Esophagus muscularis mucosa (tissue), 4 donors: ENCODE measurements around the gene UVRAG. TPM values are rescaled to one million over a fixed set of nuclear protein-coding genes. Genes with fewer than 3 reads are reported as not detected.

ENCODE experiments used
- DNase-seq: peaks from one replicate; pipeline ENCODE4 v3.0.0-alpha.2; 2017; ENCODE audit errors: extremely low spot score
- H3K27ac ChIP-seq, 4 donors: fragments of 200-600 bp; sonication (generic); replicated peaks in 1 of 4; 1 replicate in 3 of 4; 2 replicates in 1 of 4; pipeline ENCODE4 v1.5.1; 2016 to 2019; ENCODE audit warnings: mild to moderate bottlenecking in 1 of 4
- H3K27me3 ChIP-seq, 4 donors: fragments of 200-600 bp; sonication (generic); one replicate each; pipeline versions ENCODE4 v1.5.1 to v1.6.0; 2016 to 2019
- H3K36me3 ChIP-seq, 4 donors: fragments of 200-600 bp; sonication (generic); one replicate each; pipeline ENCODE4 v1.5.1; 2016 to 2019
- H3K4me1 ChIP-seq, 4 donors: fragments of 200-600 bp; sonication (generic); one replicate each; pipeline ENCODE4 v1.5.1; 2016 to 2019
- H3K4me3 ChIP-seq, 4 donors: fragments of 200-600 bp; sonication (generic); 1 replicate in 2 of 4; 2 replicates in 2 of 4; pipeline ENCODE4 v1.5.1; 2016 to 2019; ENCODE audit warnings: mild to moderate bottlenecking in 4 of 4, moderate library complexity in 1 of 4
- H3K9me3 ChIP-seq, 4 donors: fragments of 200-600 bp; sonication (generic); 1 replicate in 3 of 4; 2 replicates in 1 of 4; pipeline ENCODE4 v1.5.1; 2016 to 2019
- EP300 ChIP-seq: sonication (generic); formaldehyde crosslinking; IDR thresholded peaks from one replicate; pipeline ENCODE4 v1.6.1; 2017; ENCODE audit warnings: antibody characterized with exemption
- POLR2A ChIP-seq: fragments of 450-650 bp; IDR thresholded peaks from one replicate; pipeline ENCODE4 v1.6.1; 2017; ENCODE audit warnings: antibody characterized with exemption, moderate library complexity, mild to moderate bottlenecking, low read depth
- POLR2AphosphoS5 ChIP-seq, 2 donors: sonication (generic); formaldehyde crosslinking; IDR thresholded peaks; one replicate each; pipeline ENCODE4 v1.6.1; 2017; ENCODE audit warnings: antibody characterized with exemption in 2 of 2
- WGBS: methylation state at CpG from one replicate; pipeline ENCODE4 v1.1.5; 2018; 5-methylcytosine and 5-hydroxymethylcytosine counted together
- intact Hi-C: fragments of 100-400 bp; cut with DNase I; formaldehyde crosslinking; loops from one replicate; pipeline ENCODE4 v1.15.1; 2023
- total RNA-seq, 4 donors: library from RNA; depleted of rRNA; stranded (reverse); fragments of >200 nt; gene quantifications; one replicate each; pipeline versions ENCODE4 v1.1.0 to v1.2.1, GENCODE V29; 2016
- TF ChIP-seq, protein P1 (sequence below), 3 experiments: fragments of 200-600 bp in 2 of 3; fragments of 450-650 bp in 1 of 3; sonication (generic) in 2 of 3; IDR thresholded peaks; one replicate each; pipeline ENCODE4 v1.5.1; 2017 to 2019; ENCODE audit warnings: antibody characterized with exemption in 3 of 3, mild to moderate bottlenecking in 2 of 3, moderate library complexity in 1 of 3

The UVRAG gene
- total RNA-seq, 4 donors from 2014 or later, result 30.6 to 37.4 (median 34.7) TPM

DNA sequence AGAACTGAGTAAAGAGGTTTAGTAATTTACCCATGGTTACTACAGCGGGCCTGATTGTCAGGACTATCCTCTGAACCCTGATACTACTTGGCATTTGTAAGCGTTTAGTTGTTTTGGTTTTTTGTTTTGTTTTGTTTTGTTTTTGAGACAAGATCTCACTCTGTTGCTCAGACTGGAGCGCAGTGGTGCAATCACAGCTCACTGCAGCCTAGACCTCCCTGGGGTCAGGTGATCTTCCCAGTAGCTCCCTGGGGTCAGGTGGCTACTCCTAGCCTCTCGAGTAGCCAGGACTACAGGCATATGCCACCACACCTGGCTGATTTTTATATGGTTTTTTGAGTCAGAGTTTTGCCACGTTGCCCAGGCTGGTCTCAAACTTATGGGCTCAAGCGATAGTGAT lies 272.7 kb downstream of the UVRAG start:
- TF ChIP-seq, protein P1, sequence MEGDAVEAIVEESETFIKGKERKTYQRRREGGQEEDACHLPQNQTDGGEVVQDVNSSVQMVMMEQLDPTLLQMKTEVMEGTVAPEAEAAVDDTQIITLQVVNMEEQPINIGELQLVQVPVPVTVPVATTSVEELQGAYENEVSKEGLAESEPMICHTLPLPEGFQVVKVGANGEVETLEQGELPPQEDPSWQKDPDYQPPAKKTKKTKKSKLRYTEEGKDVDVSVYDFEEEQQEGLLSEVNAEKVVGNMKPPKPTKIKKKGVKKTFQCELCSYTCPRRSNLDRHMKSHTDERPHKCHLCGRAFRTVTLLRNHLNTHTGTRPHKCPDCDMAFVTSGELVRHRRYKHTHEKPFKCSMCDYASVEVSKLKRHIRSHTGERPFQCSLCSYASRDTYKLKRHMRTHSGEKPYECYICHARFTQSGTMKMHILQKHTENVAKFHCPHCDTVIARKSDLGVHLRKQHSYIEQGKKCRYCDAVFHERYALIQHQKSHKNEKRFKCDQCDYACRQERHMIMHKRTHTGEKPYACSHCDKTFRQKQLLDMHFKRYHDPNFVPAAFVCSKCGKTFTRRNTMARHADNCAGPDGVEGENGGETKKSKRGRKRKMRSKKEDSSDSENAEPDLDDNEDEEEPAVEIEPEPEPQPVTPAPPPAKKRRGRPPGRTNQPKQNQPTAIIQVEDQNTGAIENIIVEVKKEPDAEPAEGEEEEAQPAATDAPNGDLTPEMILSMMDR (IDR thresholded peaks at IDR 0.05), result no peak
- no peak for TF ChIP-seq EP300
- no peak for TF ChIP-seq POLR2A
- no peak for TF ChIP-seq POLR2AphosphoS5 (IDR thresholded peaks at IDR 0.05)
- no peak for DNase-seq
- WGBS, result over 99% methylated on average over 6 of the region's 6 CpGs
- Histone ChIP-seq H3K27ac (no peak overlapping the region), H3K4me3 (no peak overlapping the region), H3K36me3 (peaks cover 0 to 6% (median 0%) of the 10 kb centered on the region in 4 donors), H3K27me3 (no peaks in the 10 kb centered on the region), H3K4me1 (peaks cover 16 to 40% (median 37%) of the 10 kb centered on the region in 4 donors), H3K9me3 (no peaks in the 10 kb centered on the region)
- intact Hi-C loops, result no loop called here

DNA sequence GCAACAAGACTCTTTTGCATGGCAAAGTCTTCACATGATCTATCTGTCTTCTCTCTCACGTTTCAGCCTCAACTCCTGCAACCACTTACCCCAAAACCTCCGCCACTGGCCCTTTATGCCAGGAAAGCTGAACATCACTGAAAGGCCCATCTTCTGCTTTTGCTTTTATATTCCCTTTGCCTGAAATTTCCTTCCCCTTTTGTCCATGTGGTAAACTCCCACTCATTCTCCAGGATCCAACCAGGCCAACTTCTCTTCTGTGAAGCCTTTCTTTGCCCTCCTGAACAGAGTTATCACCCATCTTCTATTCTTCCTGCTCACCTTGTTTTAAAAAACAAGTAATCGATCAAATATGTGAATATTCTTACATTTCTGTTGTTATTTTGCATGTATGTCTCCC lies 273.5 kb downstream of the UVRAG start:
- Histone ChIP-seq H3K9me3 (no peaks in the 10 kb centered on the region), H3K4me3 (no peak overlapping the region), H3K27ac (no peak overlapping the region), H3K36me3 (peaks cover 0 to 6% (median 0%) of the 10 kb centered on the region in 4 donors), H3K4me1 (peaks cover 11 to 32% (median 30%) of the 10 kb centered on the region in 4 donors), H3K27me3 (no peaks in the 10 kb centered on the region)
- intact Hi-C loops, result no loop called here
- DNase-seq, result no peak
- WGBS, result 91% methylated on average over 3 of the region's 3 CpGs
- TF ChIP-seq, protein P1 (IDR thresholded peaks at IDR 0.05), result no peak
- no peak for TF ChIP-seq EP300
- TF ChIP-seq POLR2AphosphoS5 (IDR thresholded peaks at IDR 0.05), result no peak
- TF ChIP-seq POLR2A, result no peak

DNA sequence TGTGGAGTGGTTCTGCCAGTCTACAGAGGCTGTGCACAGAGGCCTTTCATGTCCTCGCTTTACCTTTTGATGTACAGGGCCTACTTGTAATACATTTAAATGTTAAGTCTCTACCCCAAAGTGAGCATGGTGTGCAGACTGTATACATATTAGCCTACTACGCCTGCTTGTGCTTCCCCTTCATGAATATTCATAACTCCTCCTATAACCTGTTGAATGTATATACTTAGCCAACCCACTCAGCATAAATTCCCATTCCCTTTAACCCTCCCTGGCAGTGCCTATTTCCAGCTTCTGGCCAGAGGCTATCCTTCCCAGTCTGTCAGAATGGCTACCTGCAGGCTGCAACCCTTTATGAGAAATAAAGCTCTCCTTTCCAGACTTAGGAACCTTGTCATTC lies 275.2 kb downstream of the UVRAG start:
- no peak for DNase-seq

DNA sequence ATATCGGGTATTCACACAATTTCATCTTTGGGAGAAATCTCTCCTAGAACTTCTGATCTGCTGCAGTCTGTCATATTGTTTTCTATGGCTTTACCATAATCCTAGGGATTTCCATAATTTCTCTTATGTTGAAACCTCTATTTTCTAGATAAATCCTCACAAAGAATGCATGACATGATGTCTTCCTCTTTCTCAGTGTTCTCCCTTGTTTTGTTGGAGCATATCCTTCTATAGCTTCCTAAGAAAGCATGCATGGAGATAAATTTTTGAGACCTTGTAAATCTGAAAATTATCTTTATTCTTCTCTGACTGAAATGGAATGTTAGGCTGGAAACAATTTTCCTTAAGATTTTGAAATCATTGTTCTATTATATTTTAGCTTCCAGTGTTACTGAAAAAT lies 275.8 kb downstream of the UVRAG start:
- H3K36me3 ChIP-seq, result peaks cover 0 to 6% (median 0%) of the 10 kb centered on the region in 4 donors
- 100% methylated on average over 1 of the region's 1 CpG for WGBS
- intact Hi-C loops, result no loop called here
- no peaks in the 10 kb centered on the region for H3K27me3 ChIP-seq
- no peak for DNase-seq
- H3K4me3 ChIP-seq, result no peak overlapping the region
- no peak overlapping the region for H3K27ac ChIP-seq
- peaks cover 4 to 12% (median 10%) of the 10 kb centered on the region in 4 donors for H3K4me1 ChIP-seq
- TF ChIP-seq, protein P1 (IDR thresholded peaks at IDR 0.05), result no peak
- TF ChIP-seq EP300 (no peak), POLR2A (no peak), POLR2AphosphoS5 (IDR thresholded peaks at IDR 0.05) (no peak)
- H3K9me3 ChIP-seq, result no peaks in the 10 kb centered on the region

More for the DNA sequence above, 275.2 kb downstream of the UVRAG start:
- H3K4me3 ChIP-seq, result no peak overlapping the region
- intact Hi-C loops, result no loop called here
- TF ChIP-seq, protein P1 (IDR thresholded peaks at IDR 0.05), result no peak
- no peak for TF ChIP-seq POLR2AphosphoS5 (IDR thresholded peaks at IDR 0.05)
- TF ChIP-seq POLR2A, result no peak
- TF ChIP-seq EP300, result no peak
- WGBS, result 96% methylated on average over 2 of the region's 2 CpGs
- peaks cover 4 to 19% (median 16%) of the 10 kb centered on the region in 4 donors for H3K4me1 ChIP-seq
- H3K36me3 ChIP-seq, result peaks cover 0 to 6% (median 0%) of the 10 kb centered on the region in 4 donors
- no peak overlapping the region for H3K27ac ChIP-seq
- no peaks in the 10 kb centered on the region for H3K27me3 ChIP-seq
- no peaks in the 10 kb centered on the region for H3K9me3 ChIP-seq

DNA sequence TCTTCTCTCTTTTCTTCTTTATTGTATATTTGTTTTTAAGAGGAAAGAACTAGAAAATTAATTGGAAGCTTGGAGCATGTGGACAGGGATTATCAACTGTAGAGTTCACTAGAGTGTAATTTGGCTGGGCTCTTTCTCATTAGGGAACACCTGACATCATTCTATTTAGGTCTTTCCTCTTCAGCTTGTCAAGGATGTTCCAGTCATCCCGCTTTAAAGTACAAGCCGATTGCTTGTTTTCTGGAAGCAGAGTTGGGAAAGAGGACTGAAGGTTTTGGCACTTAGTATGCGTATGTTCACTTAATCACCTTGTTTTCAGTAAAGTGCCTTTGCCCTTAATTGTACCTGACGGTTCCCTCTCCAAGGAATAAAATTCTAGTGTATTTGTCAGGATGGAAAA lies 279.7 kb downstream of the UVRAG start:
- Histone ChIP-seq H3K27ac (no peak overlapping the region), H3K4me1 (no peaks in the 10 kb centered on the region), H3K9me3 (no peaks in the 10 kb centered on the region), H3K4me3 (no peak overlapping the region), H3K36me3 (peaks cover 0 to 6% (median 0%) of the 10 kb centered on the region in 4 donors), H3K27me3 (no peaks in the 10 kb centered on the region)
- TF ChIP-seq, protein P1 (IDR thresholded peaks at IDR 0.05), result no peak
- TF ChIP-seq POLR2A, result no peak
- no peak for TF ChIP-seq POLR2AphosphoS5 (IDR thresholded peaks at IDR 0.05)
- no peak for TF ChIP-seq EP300
- intact Hi-C loops, result no loop called here
- no peak for DNase-seq
- 86% methylated on average over 4 of the region's 4 CpGs for WGBS
